ENCODE results near the gene TMEM233. TPM values are rescaled to one million over a fixed set of nuclear protein-coding genes. Genes with fewer than 3 reads are reported as not detected.

Gene TMEM233
- polyA plus RNA-seq, 1 of the 3 experiments (the other 2 are of a cell fraction) = 2.6 TPM

DNA sequence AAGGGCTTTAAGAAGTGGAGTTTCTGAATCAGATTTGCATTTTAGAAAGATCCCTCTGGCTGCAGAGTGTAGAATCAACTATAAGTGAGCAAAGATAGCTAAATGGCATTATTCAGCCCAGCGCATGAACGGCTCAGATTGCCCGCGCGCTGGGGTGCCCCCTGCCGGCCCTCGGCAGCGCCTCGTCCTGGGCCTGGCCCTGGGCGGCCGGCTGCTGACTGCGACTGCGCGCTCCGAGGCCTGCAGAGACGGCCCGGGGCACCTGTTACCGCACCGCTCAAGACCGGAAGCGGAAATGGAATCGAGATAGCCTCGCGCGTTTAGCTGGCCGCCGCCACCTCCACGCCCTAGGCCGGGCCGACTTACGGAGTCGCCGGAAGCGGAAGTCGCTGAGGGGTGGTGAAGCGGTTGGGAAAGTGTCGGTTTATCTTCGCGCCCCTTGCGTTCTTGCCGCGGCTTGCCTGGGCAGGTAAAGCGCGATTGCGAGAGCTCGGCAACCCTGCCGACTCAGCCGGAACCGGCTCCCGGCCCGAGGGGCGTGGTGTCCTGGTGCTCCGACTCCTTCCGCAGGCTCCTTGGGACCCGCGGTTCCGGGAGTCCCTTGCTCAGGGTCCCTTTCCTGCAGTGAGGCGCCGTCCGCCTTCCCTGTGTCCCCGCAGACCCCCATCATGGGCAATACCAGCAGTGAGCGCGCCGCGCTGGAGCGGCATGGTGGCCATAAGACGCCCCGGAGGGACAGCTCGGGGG, 74.2 kb downstream of the TMEM233 start, which contains the start of gene PRKAB1 (continued):
- TF ChIP-seq USF1 (IDR thresholded peaks at IDR 0.05; ENCODE audit: borderline replicate concordance, low read depth) (0 out of 2 replicates have a peak, but pooled peaks have one; percentile 34), YY1 (IDR thresholded peaks at IDR 0.05; ENCODE audit: low read depth) (peak; percentile 53; the same call in 1 of the 2 replicates), TCF12 (IDR thresholded peaks at IDR 0.05) (peak; percentile 24; the same call in 1 of the 2 replicates), FOXJ3 (CRISPR knock-in tag; IDR thresholded peaks at IDR 0.05) (no peak; the same call in 1 of the 2 replicates)

DNA sequence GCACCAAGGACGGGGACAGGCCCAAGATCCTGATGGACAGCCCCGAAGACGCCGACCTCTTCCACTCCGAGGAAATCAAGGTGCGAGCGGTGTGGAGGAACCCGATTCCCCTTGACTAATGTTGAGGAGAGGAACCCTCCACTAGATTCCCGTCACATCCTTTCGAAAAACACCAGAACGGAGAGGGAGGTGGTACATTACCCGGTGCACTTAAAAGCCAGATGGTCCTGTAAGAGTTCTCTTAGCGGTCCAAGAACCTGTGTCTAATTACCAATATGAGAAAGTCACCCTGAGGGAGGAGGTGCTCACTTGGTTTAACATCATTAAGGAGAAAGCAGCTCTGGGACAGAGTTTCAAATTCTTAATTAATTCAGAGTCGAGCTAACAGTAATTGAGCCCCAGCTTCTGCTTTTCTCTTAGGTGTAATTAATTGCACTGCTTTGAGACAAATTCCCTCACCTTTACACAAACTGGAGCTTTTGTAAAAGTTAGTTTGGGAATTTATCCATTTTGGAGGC, 74.8 kb downstream of the TMEM233 start:
- H3K4me3 ChIP-seq (ENCODE audit: low read depth in 2 of 2, low read length in 1 of 2) = peak overlapping the region; percentile 84 to 99
- no peaks in the 10 kb centered on the region for H3K9me2 ChIP-seq
- 1% methylated on average over 14 of the region's 14 CpGs for WGBS (ENCODE audit: low lambda C conversion rate)
- ChIA-PET POLR2A (interaction anchor here (0.5 to 1.5 kb wide), 2 partner anchors 1296 to 1608 kb away, joined by 3 read pairs; partner anchors contain the start of genes TAOK3 and WSB2), CTCF (interaction anchor here (1.0 to 2.1 kb wide), 11 partner anchors 9 to 234 kb away, joined by 3 to 16 read pairs (median 5); no protein-coding TSS in a partner anchor)
- peaks cover 56% of the 10 kb centered on the region for H3K79me2 ChIP-seq (ENCODE audit: insufficient read depth)
- no peaks in the 10 kb centered on the region for H3K27me3 ChIP-seq (ENCODE audit: insufficient read depth)
- peak overlapping the region; percentile 76 to 94 for H3K27ac ChIP-seq (ENCODE audit: low read depth in 2 of 2, low read length in 1 of 2)
- H3K4me2 ChIP-seq = peak overlapping the region; percentile 81
- H3K36me3 ChIP-seq (replicated peaks in 1 of 2; ENCODE audit: control insufficient read depth in 1 of 2, insufficient read depth in 2 of 2, low read length in 1 of 2) = peaks cover 25 to 33% of the 10 kb centered on the region in 2 experiments
- TF ChIP-seq TAF1 (IDR thresholded peaks at IDR 0.05; ENCODE audit: borderline replicate concordance, low read depth, low read length) (no peak), MXI1 (IDR thresholded peaks at IDR 0.05; ENCODE audit: low read depth, low read length) (no peak), RAD21 (IDR thresholded peaks at IDR 0.05; ENCODE audit: low read length) (no peak)
- TF ChIP-seq, protein P1, sequence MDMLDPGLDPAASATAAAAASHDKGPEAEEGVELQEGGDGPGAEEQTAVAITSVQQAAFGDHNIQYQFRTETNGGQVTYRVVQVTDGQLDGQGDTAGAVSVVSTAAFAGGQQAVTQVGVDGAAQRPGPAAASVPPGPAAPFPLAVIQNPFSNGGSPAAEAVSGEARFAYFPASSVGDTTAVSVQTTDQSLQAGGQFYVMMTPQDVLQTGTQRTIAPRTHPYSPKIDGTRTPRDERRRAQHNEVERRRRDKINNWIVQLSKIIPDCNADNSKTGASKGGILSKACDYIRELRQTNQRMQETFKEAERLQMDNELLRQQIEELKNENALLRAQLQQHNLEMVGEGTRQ (IDR thresholded peaks at IDR 0.05; ENCODE audit: borderline replicate concordance, low read depth, low read length) = no peak
- H3F3A ChIP-seq (replicated peaks; ENCODE audit: insufficient read depth) = peaks cover 4% of the 10 kb centered on the region
- no peaks in the 10 kb centered on the region for H4K20me1 ChIP-seq (ENCODE audit: insufficient read depth)
- H3K4me1 ChIP-seq (ENCODE audit: control insufficient read depth in 1 of 2, insufficient read depth in 2 of 2, low read depth in 1 of 2, low read length in 1 of 2) = peaks cover 6 to 7% of the 10 kb centered on the region in 2 experiments; a peak in 3 of 4 replicates
- H2AFZ ChIP-seq (ENCODE audit: low read depth) = peak overlapping the region; percentile 83
- H3K9me3 ChIP-seq = no peaks in the 10 kb centered on the region
- peak overlapping the region; percentile 91 for H3K9ac ChIP-seq
- no peak for DNase-seq

- H4K20me1 ChIP-seq (ENCODE audit: insufficient read depth) = no peaks in the 10 kb centered on the region
- 89% methylated on average over 11 of the region's 11 CpGs for WGBS (ENCODE audit: low lambda C conversion rate)
- peaks cover 6 to 7% of the 10 kb centered on the region in 2 experiments; a peak in 3 of 4 replicates for H3K4me1 ChIP-seq (ENCODE audit: control insufficient read depth in 1 of 2, insufficient read depth in 2 of 2, low read depth in 1 of 2, low read length in 1 of 2)
- peaks cover 60% of the 10 kb centered on the region for H3K79me2 ChIP-seq (ENCODE audit: insufficient read depth)
- peaks cover 4% of the 10 kb centered on the region for H3F3A ChIP-seq (replicated peaks; ENCODE audit: insufficient read depth)
- no peak overlapping the region for H3K9ac ChIP-seq
- 0 out of 2 replicates have a peak overlapping the region, but pooled peaks have one; percentile 11 for H3K4me2 ChIP-seq
- H3K4me3 ChIP-seq (ENCODE audit: low read depth in 2 of 2, low read length in 1 of 2) = no peak overlapping the region
- CTCF ChIA-PET = no interaction called here
- H3K9me3 ChIP-seq = no peaks in the 10 kb centered on the region
- H3K27ac ChIP-seq (ENCODE audit: low read depth in 2 of 2, low read length in 1 of 2) = no peak overlapping the region
- POLR2A ChIA-PET = no interaction called here
- no peaks in the 10 kb centered on the region for H3K27me3 ChIP-seq (ENCODE audit: insufficient read depth)
- no peaks in the 10 kb centered on the region for H3K9me2 ChIP-seq
- no peak overlapping the region for H2AFZ ChIP-seq (ENCODE audit: low read depth)
- no peak for DNase-seq
- peaks cover 33 to 48% of the 10 kb centered on the region in 2 experiments for H3K36me3 ChIP-seq (replicated peaks in 1 of 2; ENCODE audit: control insufficient read depth in 1 of 2, insufficient read depth in 2 of 2, low read length in 1 of 2)
- TF ChIP-seq, protein P1 (IDR thresholded peaks at IDR 0.05; ENCODE audit: borderline replicate concordance, low read depth, low read length) = no peak
- TF ChIP-seq IRF3 (IDR thresholded peaks at IDR 0.05; ENCODE audit: low read depth, low read length) (no peak), JUND (IDR thresholded peaks at IDR 0.05) (no peak), RAD21 (IDR thresholded peaks at IDR 0.05; ENCODE audit: low read length) (no peak), FOXJ3 (CRISPR knock-in tag; IDR thresholded peaks at IDR 0.05) (no peak), GABPA (IDR thresholded peaks at IDR 0.05; ENCODE audit: low read depth) (no peak), EZH2phosphoT487 (IDR thresholded peaks at IDR 0.05; ENCODE audit: borderline replicate concordance, low read depth) (no peak), MEF2A (IDR thresholded peaks at IDR 0.05; ENCODE audit: borderline replicate concordance, low read depth) (no peak), FOXM1 (IDR thresholded peaks at IDR 0.05; ENCODE audit: low read depth) (no peak)
- TF ChIP-seq, protein P2, sequence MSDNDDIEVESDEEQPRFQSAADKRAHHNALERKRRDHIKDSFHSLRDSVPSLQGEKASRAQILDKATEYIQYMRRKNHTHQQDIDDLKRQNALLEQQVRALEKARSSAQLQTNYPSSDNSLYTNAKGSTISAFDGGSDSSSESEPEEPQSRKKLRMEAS (IDR thresholded peaks at IDR 0.05; ENCODE audit: low read depth) = no peak
These were observed 76.3 kb downstream of the TMEM233 start for GRCh38 chr12:119669744-119670472.
